ENCODE results near the gene TSTD2. TPM values are rescaled to one million over a fixed set of nuclear protein-coding genes. Genes with fewer than 3 reads are reported as not detected.

Gene TSTD2
- 21.6 TPM for total RNA-seq

DNA sequence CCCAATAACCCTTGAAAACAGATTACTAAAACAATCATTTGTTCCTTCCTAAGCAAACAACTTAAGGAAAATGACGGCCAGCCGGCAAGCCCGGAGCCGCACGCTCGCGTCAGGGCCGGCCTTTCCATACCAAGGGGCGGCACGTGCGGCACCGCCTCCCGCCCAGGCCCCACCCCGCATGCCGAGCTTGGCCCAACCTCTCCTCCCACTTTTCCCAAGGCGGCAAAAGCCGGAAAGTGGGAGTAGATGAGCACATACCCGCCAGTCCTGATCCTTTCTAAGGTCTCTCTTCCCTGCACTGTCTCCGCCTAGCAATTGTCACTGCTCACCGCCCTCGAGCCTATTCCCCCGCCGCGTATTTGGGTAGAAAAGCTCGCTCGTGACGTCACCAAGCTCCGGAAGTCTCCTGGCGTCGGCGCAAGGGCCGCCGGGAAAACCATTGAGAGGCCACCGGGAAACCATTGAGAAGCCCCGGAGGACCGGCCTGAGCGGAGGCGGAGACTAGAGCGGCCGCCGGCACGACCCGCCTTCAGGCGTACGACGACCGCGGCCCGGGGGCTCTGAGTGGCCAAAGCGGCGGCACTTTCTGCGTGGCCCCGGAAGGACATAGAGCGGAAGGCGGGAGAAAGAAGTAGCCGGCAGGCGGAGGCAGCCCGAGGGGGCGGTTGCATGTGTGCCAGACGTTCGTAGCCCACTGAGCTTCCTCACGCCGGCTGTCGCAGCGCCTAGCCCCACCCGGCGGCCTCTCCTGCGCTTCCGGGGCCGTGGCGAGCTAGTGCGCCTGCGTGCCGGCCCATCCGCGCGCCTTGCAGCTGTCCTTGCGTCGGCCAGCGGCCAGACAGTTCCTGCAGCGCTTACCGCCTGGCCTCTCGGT is at the start of gene TSTD2, which contains the start of gene NCBP1:
TSTD2 (minus strand) TSS at position 384 of the 874 bp plus-strand sequence. CDS start 5,806 bp downstream, outside the sequence.
NCBP1 (plus strand) TSS at position 837 of the 874 bp plus-strand sequence. CDS start 61 bp downstream, outside the sequence.
- DNase-seq (ENCODE audit: low spot score), result peak; percentile 99

DNA sequence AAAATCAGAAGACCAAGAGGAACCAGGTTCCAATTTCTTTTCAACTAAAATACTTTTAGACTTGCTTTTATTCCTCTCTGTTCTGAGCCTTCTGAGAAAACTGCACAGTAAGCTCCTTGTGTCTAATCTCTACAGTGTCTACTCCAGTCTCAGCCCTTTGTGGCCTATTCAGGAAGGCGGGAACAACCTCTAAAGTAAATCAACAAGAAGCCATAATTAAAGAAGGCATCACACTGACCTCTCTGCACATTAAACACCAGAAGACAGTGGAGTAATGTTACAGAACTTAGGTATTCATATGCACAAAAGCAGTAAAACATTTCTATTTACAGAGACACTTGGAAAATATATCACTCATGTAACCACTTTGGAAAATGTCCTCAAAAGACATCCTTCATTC is 49.1 kb upstream of the TSTD2 start:
- no peak for DNase-seq (ENCODE audit: low spot score)

DNA sequence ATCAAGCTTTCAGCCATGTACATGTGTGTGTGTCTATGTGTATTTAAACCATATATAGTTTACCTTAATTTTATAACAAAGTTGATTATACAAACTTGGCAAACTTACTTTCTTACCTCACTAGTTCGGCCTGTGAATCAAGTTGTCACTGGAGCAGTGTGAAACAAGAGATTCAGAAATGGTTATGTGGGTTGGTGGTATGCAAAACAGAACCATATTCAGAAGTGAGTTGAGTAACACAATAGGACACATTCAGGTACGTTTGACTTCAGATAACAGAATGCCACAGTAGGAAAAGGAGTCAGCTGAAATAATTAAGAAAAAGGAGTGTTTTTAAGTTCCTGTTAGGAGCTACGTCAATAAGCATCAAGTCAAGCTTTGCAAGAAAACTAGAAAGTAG is 42.5 kb upstream of the TSTD2 start:
- no peak for DNase-seq (ENCODE audit: low spot score)

DNA sequence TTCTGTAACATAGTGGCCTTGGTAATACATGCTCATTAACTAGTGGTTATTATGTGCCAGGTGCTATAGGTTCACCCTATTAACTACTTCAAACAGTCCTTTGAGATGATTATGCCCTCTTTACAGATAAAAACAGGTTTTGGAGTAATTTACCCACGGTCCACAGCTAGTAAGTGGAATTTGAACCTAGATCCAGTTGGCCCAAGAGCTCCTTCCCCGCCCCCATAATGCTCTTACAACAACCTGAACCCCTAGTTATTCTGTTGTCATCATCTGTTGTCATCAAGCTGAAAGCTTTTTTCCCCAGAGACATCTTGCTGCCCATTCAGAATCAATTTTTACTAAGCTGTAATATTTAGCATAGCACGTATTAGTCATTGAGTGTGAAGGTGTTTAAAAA is 40.8 kb upstream of the TSTD2 start:
- DNase-seq (ENCODE audit: low spot score), result no peak

DNA sequence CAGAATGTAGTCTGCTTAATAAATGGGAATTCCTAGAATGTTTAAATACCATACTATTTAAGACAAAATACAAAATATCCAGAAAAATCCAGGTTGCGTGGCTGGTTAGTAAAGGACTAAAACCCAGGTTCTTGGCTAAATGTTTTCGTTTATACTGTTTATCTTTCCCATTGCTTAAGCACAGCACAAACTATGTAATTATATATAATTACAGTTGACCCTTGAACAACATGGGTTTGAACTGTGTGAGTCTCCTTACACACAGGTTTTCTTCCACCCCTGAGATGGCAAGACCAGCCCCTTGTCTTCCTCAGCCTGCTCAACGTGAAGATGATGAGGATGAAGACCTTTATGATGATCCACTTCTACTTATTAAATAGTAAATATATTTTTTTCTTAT is 39.2 kb upstream of the TSTD2 start:
- no peak for DNase-seq (ENCODE audit: low spot score)

- no peak for DNase-seq (ENCODE audit: low spot score)
Measured at GRCh38 chr9:97670586-97670985, 37.4 kb upstream of the TSTD2 start.

DNA sequence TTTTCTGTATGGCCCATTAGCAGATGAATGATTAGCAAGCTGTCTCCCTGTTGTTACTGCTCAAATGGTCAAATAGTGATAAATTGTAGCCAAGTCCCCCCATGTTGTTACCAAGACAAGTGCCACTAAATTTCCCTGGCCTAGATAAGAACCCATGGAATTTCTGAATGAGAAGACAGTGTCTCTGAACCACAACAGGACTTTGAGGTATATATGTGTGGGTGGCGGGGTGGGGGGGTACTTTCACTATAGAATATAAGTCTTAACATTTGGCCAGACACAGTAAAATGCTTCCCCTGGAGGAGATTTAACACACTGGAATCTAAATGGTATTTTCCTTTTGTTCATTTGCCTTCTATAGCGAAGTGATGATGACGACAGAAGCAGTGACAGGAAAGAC is 35.3 kb upstream of the TSTD2 start:
- no peak for DNase-seq (ENCODE audit: low spot score)

- DNase-seq (ENCODE audit: low spot score), result no peak
Measured at GRCh38 chr9:97666907-97667686, 33.9 kb upstream of the TSTD2 start.

GRCh38 chr9:97665742-97666141 is 32.6 kb upstream of the TSTD2 start:
- DNase-seq (ENCODE audit: low spot score), result no peak

DNA sequence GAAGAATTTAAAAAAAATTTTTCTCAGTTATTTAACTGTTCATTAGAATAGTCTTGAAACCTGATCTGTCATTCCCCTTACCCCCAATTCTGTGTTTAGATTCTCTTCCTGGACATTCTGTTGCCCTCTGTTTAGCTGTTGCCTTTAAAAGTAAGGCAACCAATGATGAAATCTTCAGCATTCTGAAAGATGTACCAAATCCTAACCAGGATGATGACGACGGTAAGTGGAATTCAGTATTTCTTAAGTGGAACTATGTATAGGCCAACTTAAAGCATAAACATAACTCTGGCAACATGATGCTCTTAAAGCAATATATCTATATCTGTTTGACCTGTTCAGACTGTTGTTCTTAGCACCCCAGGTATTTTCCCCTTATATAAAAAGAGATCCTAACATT is 27.7 kb upstream of the TSTD2 start:
- no peak for DNase-seq (ENCODE audit: low spot score)

DNA sequence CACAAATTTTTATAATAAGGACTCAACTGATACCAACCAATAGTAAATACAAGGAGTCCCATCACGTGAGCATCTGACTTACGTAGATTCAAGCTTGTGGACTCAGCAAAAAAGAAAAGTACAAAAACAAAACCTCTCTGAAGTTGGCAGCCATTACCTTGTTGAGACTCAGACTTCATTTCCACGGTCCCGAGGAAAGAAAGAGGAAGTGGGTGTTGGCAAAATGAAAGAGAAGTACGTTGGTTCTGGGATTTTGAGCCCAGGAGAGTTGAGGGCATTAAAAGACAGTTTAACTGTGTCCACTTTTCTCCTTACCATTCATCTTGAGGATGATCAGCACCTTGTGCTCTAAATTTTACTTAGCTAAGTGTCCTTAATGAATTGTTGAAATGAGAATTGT is 27.2 kb upstream of the TSTD2 start:
- no peak for DNase-seq (ENCODE audit: low spot score)

DNA sequence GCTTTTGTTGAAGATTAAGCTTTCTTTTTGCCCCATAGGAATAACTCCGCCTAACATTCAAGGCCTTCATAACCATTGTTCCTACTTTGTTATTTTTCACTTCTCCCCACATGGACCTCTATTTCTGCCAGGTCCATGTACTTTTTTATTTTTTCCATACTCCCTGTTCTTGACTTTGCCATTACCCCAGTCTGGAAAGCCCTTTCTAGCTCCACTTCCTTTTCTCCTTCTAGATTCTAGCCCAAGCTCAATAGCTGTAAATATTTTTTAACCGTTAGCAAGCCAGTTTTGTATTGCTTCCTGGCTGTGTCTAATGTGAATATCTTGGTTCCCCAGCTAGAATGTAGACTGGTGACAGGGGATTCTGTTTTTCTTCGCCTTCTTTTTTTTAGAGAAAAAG is 26.6 kb upstream of the TSTD2 start:
- no peak for DNase-seq (ENCODE audit: low spot score)

DNA sequence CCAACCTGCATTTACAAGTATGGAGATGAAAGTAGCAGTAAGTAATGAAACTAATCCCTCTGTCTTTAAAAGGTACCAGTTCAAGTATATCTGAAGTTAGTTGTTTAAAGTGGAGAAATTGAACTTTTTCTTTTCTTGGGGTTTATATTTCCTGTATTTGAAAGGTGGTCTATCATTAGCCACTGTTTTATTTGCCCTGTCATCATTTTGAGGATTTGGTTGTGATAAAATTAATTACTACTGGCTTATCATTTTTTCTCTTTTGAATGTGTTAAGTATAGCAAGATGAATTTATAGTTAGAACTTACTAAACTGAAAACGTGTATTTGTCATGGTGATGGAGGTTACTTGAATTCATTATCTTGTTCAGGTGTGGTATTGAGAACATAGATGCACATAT is 25.5 kb upstream of the TSTD2 start:
- no peak for DNase-seq (ENCODE audit: low spot score)

GRCh38 chr9:97651646-97652045 is 18.5 kb upstream of the TSTD2 start:
- DNase-seq (ENCODE audit: low spot score), result no peak

- DNase-seq (ENCODE audit: low spot score), result no peak
Measured at GRCh38 chr9:97647996-97648395, 14.8 kb upstream of the TSTD2 start.

GRCh38 chr9:97645720-97646119 is 12.6 kb upstream of the TSTD2 start:
- no peak for DNase-seq (ENCODE audit: low spot score)

DNA sequence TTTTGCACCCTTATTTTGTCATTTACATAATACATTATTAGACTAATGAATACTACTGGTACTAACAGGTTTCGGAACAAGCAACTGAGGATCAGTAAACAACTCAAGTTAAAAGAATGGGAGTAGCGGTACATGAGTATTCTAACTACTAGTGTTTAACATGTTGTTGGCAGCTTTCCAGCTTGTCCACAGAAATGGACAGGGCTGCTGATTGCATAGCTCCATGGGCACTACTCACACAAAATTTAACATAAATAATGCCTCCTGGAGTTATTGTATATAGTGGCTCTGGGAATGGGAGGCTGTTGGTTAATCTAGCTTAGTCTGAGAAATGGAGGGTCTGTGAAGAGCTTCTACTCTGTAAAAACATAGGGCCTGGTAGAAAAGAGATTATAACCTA is 7.2 kb upstream of the TSTD2 start:
- DNase-seq (ENCODE audit: low spot score), result no peak

GRCh38 chr9:97638666-97639065 is 5.5 kb upstream of the TSTD2 start:
- DNase-seq (ENCODE audit: low spot score), result no peak

GRCh38 chr9:97636903-97637302 is 3.7 kb upstream of the TSTD2 start:
- DNase-seq (ENCODE audit: low spot score), result no peak

DNA sequence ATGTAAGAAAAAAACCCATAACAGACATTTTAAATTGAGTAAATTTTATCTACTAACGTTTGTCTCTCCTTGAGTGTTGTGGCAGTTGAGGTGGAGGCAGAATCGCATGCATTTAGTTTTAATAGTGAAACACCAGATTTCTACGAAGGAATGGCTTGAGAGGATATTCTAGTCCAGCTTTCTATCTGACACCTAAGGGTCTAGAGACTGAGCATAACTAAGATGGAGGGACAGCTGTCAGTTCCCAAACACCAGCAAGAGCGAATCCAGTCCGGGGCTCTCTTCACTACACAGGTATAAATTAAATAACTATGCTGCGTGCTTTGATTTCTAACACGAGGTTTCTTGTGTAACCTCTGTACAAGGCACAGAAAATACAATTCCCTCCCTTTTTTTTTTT is 1.9 kb upstream of the TSTD2 start:
- DNase-seq (ENCODE audit: low spot score), result no peak

DNA sequence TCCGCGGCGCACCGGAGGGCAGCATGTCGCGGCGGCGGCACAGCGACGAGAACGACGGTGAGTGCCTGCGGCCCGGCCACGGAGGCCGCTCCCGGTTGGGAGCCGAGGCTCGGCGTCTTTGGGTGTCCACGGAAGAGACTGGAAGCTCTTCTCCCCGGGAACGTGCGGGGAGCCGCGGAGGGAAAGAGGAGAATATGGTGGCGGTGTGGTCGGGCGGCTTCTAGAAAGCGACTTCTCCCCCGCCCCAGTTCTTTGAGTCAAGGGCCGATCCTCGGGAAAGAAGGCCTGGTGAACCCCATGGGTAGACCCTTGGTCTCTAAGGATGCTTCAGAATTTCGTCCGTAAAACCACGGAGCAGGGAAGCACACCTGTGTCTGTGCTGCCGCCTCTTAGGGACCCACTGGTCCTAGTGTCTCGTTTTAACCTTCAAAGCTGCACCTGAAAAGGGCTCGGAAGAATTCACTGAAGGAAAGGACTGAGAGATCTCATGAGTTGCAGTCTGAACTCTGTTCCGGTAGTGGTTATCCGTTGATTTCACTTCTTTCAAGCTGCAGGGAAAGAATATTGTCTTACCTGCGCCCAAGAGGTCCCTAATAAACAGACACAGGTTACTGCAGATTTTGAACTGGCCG is 807 bp upstream of the TSTD2 start:
- no peak for DNase-seq (ENCODE audit: low spot score)

GRCh38 chr9:97632248-97632984 is 752 bp downstream of the TSTD2 start:
- DNase-seq (ENCODE audit: low spot score), result peak; percentile 46

All from mucosa of gallbladder (tissue), 1 donor.